PC-3 (cell line): Measurements from ENCODE around the gene HILPDA. TPM values are rescaled to one million over a fixed set of nuclear protein-coding genes. Genes with fewer than 3 reads are reported as not detected.
A peak's percentile ranks its signal among the peaks of the same experiment; 100 is the strongest.

ENCODE experiments used
- ATAC-seq: fragments of 200-7000 bp; cut with Tn5 transposase; 2 replicates; pipeline ENCODE4 v1.9.1; 2020; ENCODE audit warnings: mild to moderate bottlenecking, moderate library complexity
- BruUV-seq: library from RNA; stranded (reverse); fragments of 400-500 nt; replicated peaks from 2 replicates; lab custom pipeline; 2021; lab: Mats Ljungman, UMichigan
- CTCF ChIA-PET: fragments of 300-600 bp; sonication (Branson Sonifier 250); formaldehyde crosslinking; loops from one replicate; lab custom pipeline; 2022; ENCODE audit warnings: antibody characterized with exemption; lab: Charles Lee
- POLR2A ChIA-PET: fragments of 300-600 bp; sonication (Branson Sonifier 250); formaldehyde crosslinking; loops from one replicate; lab custom pipeline; 2022; ENCODE audit warnings: antibody characterized with exemption; ENCODE audit not compliant: unreplicated experiment; lab: Charles Lee
- DNase-seq: peaks from one replicate; pipeline ENCODE4 v3.0.0-alpha.2; 2015
- H2AFZ ChIP-seq: fragments of 300-600 bp; sonication (generic); 2 replicates; pipeline ENCODE4 v1.6.0; 2016; ENCODE audit warnings: antibody characterized with exemption, low read length
- H3F3A ChIP-seq: fragments of 300-600 bp; sonication (generic); one replicate; pipeline ENCODE4 v1.6.0; 2017; ENCODE audit warnings: antibody characterized with exemption, low read length, control low read depth, mild to moderate bottlenecking; ENCODE audit not compliant: unreplicated experiment
- H3K27ac ChIP-seq: fragments of 300-600 bp; sonication (generic); 2 replicates; pipeline ENCODE4 v1.5.1; 2016; ENCODE audit warnings: mild to moderate bottlenecking, low read length
- H3K27me3 ChIP-seq: fragments of 300-600 bp; sonication (generic); 2 replicates; pipeline ENCODE4 v1.6.1; 2016; ENCODE audit warnings: low read length, mixed read lengths
- H3K36me3 ChIP-seq: fragments of 300-600 bp; sonication (generic); 2 replicates; pipeline ENCODE4 v1.6.1; 2016; ENCODE audit warnings: low read depth, mixed run types, low read length, mixed read lengths
- H3K4me1 ChIP-seq: fragments of 300-600 bp; sonication (generic); 2 replicates; pipeline ENCODE4 v1.5.1; 2016; ENCODE audit warnings: low read length; ENCODE audit not compliant: insufficient read depth
- H3K4me2 ChIP-seq: fragments of 300-600 bp; sonication (generic); 2 replicates; pipeline ENCODE4 v1.6.0; 2016; ENCODE audit warnings: low read length
- H3K4me3 ChIP-seq: fragments of 300-600 bp; sonication (generic); 2 replicates; pipeline ENCODE4 v1.5.1; 2016; ENCODE audit warnings: mild to moderate bottlenecking, low read length, mixed read lengths
- H3K79me2 ChIP-seq: fragments of 300-600 bp; sonication (generic); 2 replicates; pipeline ENCODE4 v1.6.1; 2017; ENCODE audit warnings: low read length, mixed read lengths
- H3K9ac ChIP-seq: fragments of 300-600 bp; sonication (generic); 2 replicates; pipeline ENCODE4 v1.6.0; 2016; ENCODE audit warnings: mild to moderate bottlenecking, low read length
- H3K9me2 ChIP-seq: fragments of 300-600 bp; sonication (generic); replicated peaks from 2 replicates; pipeline ENCODE4 v1.6.1; 2016; ENCODE audit warnings: mixed run types, low read length, mixed read lengths
- H3K9me3 ChIP-seq: fragments of 300-600 bp; sonication (generic); 2 replicates; pipeline ENCODE4 v1.6.1; 2016; ENCODE audit warnings: low read length, mixed read lengths
- H4K20me1 ChIP-seq: fragments of 300-600 bp; sonication (generic); 2 replicates; pipeline ENCODE4 v1.6.1; 2016; ENCODE audit warnings: low read length, mixed read lengths
- CTCF ChIP-seq: fragments of 300-600 bp; sonication (generic); conservative IDR thresholded peaks from 2 replicates; pipeline ENCODE4 v1.5.1; 2017; ENCODE audit warnings: antibody characterized with exemption, low read depth, mild to moderate bottlenecking, low read length
- EZH2 ChIP-seq: fragments of 300-600 bp; sonication (generic); IDR thresholded peaks from one replicate; pipeline ENCODE4 v1.6.1; 2017; ENCODE audit warnings: antibody characterized with exemption, mild to moderate bottlenecking, low read length; ENCODE audit not compliant: unreplicated experiment
- EZH2phosphoT487 ChIP-seq: fragments of 300-600 bp; sonication (generic); IDR thresholded peaks from 2 replicates; pipeline ENCODE4 v1.6.1; 2018; ENCODE audit warnings: mild to moderate bottlenecking, antibody characterized with exemption, low read length, borderline replicate concordance
- intact Hi-C: fragments of 100-400 bp; cut with micrococcal nuclease; formaldehyde crosslinking; loops from 2 replicates; pipeline ENCODE4 v1.9.0; 2023
- total RNA-seq: library from RNA; depleted of rRNA; stranded (reverse); fragments of >200 nt; gene quantifications from 2 replicates; pipeline ENCODE4 v1.2.3, GENCODE V29; 2014

Gene HILPDA
- total RNA-seq, 1 experiment from 2014 or later, result 29.1 TPM

GRCh38 chr7:128407233-128407589 is 48.5 kb upstream of the HILPDA start:
- POLR2A ChIA-PET, result interaction anchor here (1.0 kb wide), 1 partner anchor 10 kb away, joined by 3 read pairs; no protein-coding TSS in a partner anchor
- Histone ChIP-seq H3K4me3 (no peak overlapping the region), H3F3A (no peaks in the 10 kb centered on the region), H3K4me2 (no peak overlapping the region), H2AFZ (no peak overlapping the region), H3K27me3 (no peaks in the 10 kb centered on the region), H3K79me2 (peaks cover 39% of the 10 kb centered on the region), H4K20me1 (peaks cover 10% of the 10 kb centered on the region; the same call in 1 of the 2 replicates), H3K9me2 (no peaks in the 10 kb centered on the region), H3K9ac (no peak overlapping the region), H3K36me3 (peaks cover 9% of the 10 kb centered on the region; the same call in 1 of the 2 replicates), H3K9me3 (no peaks in the 10 kb centered on the region), H3K4me1 (peaks cover 20% of the 10 kb centered on the region), H3K27ac (no peak overlapping the region)
- BruUV-seq, result no TSS peak
- CTCF ChIA-PET, result no interaction called here
- DNase-seq (no peak), ATAC-seq (no peak)
- no peak for TF ChIP-seq EZH2
- TF ChIP-seq CTCF, result no peak
- no peak for TF ChIP-seq EZH2phosphoT487
- intact Hi-C loops, result no loop called here

GRCh38 chr7:128407751-128408708 is 47.6 kb upstream of the HILPDA start:
- Histone ChIP-seq H4K20me1 (peaks cover 10% of the 10 kb centered on the region; the same call in 1 of the 2 replicates), H3K9me2 (no peaks in the 10 kb centered on the region), H3K27me3 (no peaks in the 10 kb centered on the region), H3K4me3 (no peak overlapping the region), H3K27ac (no peak overlapping the region), H3K9ac (no peak overlapping the region), H3F3A (no peaks in the 10 kb centered on the region), H3K9me3 (no peaks in the 10 kb centered on the region), H3K4me2 (peak overlapping the region; percentile 96), H2AFZ (no peak overlapping the region), H3K36me3 (peaks cover 1% of the 10 kb centered on the region; the same call in 1 of the 2 replicates), H3K4me1 (peaks cover 20% of the 10 kb centered on the region), H3K79me2 (peaks cover 34% of the 10 kb centered on the region)
- no peak for DNase-seq
- no TSS peak for BruUV-seq
- ATAC-seq, result no peak
- TF ChIP-seq EZH2phosphoT487 (no peak), EZH2 (no peak), CTCF (no peak)
- ChIA-PET CTCF (no interaction called here), POLR2A (interaction anchor here (0.6 to 1.0 kb wide), 2 partner anchors 9 to 110 kb away, joined by 3 to 5 read pairs; no protein-coding TSS in a partner anchor)
- intact Hi-C loops, result no loop called here
